ENCODE data around the gene SOHLH1.

DNA sequence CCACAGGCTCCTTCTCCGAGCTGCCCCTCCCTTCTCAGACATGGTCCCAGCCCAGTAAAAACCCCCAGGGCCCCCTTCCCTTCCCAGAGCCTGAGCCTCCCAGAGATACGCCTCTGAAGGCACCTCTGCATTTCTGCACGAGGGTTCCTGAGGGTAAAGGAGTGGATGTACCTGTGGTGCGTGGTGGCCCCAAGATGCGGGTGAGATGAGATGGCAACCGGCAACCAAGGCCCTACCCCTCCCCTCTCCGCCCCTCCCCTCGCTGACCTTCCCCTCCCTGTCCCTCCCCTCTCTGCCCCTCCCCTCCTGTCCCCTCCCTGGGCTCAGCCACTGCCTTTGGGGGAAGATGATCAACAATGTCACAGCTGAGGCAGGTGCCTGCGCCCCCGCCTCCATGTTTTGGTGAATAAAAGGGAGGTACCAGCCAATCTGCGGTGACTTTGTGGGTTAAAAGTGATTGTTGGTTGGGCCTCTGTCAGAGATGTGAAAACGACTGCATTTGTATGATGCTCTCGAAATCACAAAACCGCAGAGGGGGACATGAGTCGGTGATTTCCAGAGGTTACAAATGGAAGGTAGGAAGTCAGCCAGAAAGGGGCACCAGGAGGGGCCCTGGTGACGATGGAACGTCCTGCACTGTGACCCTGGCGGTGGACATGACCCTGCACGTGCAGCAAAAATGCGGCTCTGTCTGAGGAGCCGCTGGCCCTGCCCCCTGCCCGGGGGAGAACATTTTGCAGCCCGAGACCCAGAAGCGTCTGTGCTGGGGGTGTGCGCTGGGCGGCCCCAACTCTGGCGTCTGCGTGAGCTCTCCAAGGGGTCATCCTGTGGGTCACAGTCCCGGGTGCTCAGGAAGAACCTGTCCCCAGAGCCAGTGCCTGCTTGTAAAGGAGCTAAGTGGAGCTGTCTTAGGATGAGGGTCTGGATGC lies 32.5 kb downstream of the SOHLH1 start:
- TF ChIP-seq ZNF621 (tag by site-specific recombination; IDR thresholded peaks at IDR 0.05) (no peak), ZBTB7A (tag by site-specific recombination; IDR thresholded peaks at IDR 0.05; ENCODE audit: low read depth) (no peak), ZNF677 (tag by site-specific recombination; IDR thresholded peaks at IDR 0.05) (no peak)
- TF ChIP-seq, protein P1, sequence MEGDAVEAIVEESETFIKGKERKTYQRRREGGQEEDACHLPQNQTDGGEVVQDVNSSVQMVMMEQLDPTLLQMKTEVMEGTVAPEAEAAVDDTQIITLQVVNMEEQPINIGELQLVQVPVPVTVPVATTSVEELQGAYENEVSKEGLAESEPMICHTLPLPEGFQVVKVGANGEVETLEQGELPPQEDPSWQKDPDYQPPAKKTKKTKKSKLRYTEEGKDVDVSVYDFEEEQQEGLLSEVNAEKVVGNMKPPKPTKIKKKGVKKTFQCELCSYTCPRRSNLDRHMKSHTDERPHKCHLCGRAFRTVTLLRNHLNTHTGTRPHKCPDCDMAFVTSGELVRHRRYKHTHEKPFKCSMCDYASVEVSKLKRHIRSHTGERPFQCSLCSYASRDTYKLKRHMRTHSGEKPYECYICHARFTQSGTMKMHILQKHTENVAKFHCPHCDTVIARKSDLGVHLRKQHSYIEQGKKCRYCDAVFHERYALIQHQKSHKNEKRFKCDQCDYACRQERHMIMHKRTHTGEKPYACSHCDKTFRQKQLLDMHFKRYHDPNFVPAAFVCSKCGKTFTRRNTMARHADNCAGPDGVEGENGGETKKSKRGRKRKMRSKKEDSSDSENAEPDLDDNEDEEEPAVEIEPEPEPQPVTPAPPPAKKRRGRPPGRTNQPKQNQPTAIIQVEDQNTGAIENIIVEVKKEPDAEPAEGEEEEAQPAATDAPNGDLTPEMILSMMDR (tag by site-specific recombination; IDR thresholded peaks at IDR 0.05) = no peak
- TF ChIP-seq, protein P2, sequence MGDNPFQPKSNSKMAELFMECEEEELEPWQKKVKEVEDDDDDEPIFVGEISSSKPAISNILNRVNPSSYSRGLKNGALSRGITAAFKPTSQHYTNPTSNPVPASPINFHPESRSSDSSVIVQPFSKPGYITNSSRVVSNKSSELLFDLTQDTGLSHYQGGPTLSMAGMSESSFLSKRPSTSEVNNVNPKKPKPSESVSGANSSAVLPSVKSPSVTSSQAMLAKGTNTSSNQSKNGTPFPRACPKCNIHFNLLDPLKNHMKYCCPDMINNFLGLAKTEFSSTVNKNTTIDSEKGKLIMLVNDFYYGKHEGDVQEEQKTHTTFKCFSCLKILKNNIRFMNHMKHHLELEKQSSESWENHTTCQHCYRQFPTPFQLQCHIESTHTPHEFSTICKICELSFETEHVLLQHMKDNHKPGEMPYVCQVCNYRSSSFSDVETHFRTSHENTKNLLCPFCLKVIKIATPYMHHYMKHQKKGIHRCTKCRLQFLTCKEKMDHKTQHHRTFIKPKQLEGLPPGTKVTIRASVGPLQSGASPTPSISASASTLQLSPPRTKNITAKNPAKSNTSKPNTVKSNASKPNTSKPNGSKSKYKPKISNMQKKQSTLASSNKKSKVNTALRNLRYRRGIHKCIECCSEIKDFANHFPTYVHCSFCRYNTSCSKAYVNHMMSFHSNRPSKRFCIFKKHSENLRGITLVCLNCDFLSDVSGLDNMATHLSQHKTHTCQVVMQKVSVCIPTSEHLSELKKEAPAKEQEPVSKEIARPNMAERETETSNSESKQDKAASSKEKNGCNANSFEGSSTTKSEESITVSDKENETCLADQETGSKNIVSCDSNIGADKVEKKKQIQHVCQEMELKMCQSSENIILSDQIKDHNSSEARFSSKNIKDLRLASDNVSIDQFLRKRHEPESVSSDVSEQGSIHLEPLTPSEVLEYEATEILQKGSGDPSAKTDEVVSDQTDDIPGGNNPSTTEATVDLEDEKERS (tag by site-specific recombination; IDR thresholded peaks at IDR 0.05) = no peak
